Effector memory CD4-positive, alpha-beta T cell (primary cell): ENCODE data around the gene SETD3.

ENCODE experiments used
- DNase-seq, 3 donors: peaks; one replicate each; pipeline ENCODE4 v3.0.0-alpha.2; 2020
- H3K27ac ChIP-seq: 2 replicates; pipeline ENCODE4 v1.7.0; 2013; ENCODE audit warnings: mild to moderate bottlenecking, low read length, moderate library complexity; ENCODE audit not compliant: insufficient read depth, poor library complexity, severe bottlenecking
- H3K27me3 ChIP-seq: replicated peaks from 2 replicates; pipeline ENCODE4 v1.7.0; 2013; ENCODE audit warnings: mild to moderate bottlenecking, low read length; ENCODE audit not compliant: insufficient read depth, control insufficient read depth, poor library complexity, severe bottlenecking
- H3K36me3 ChIP-seq: 2 replicates; pipeline ENCODE4 v1.7.0; 2013; ENCODE audit warnings: mild to moderate bottlenecking, low read length, moderate library complexity; ENCODE audit not compliant: control insufficient read depth, insufficient read depth
- H3K4me1 ChIP-seq: 2 replicates; pipeline ENCODE4 v1.7.0; 2013; ENCODE audit warnings: low read length, mild to moderate bottlenecking; ENCODE audit not compliant: control insufficient read depth, insufficient read depth, poor library complexity, severe bottlenecking
- H3K4me3 ChIP-seq: 2 replicates; pipeline ENCODE4 v1.7.0; 2013; ENCODE audit warnings: low read length, low read depth, mild to moderate bottlenecking; ENCODE audit not compliant: insufficient read depth, poor library complexity, severe bottlenecking
- H3K9me3 ChIP-seq: 2 replicates; pipeline ENCODE4 v1.7.0; 2013; ENCODE audit warnings: mild to moderate bottlenecking, low read length, moderate library complexity; ENCODE audit not compliant: control insufficient read depth

SETD3 gene

GRCh38 chr14:99460793-99461192 is 19.9 kb downstream of the SETD3 start:
- Histone ChIP-seq H3K36me3 (peaks cover 75% of the 10 kb centered on the region), H3K9me3 (no peaks in the 10 kb centered on the region), H3K27me3 (no peaks in the 10 kb centered on the region), H3K27ac (no peak overlapping the region), H3K4me1 (no peaks in the 10 kb centered on the region), H3K4me3 (no peak overlapping the region)
- DNase-seq: no peak

GRCh38 chr14:99459481-99460100 is 21.1 kb downstream of the SETD3 start:
- Histone ChIP-seq H3K4me3 (no peak overlapping the region), H3K27ac (no peak overlapping the region), H3K9me3 (no peaks in the 10 kb centered on the region), H3K27me3 (no peaks in the 10 kb centered on the region), H3K4me1 (no peaks in the 10 kb centered on the region), H3K36me3 (peaks cover 73% of the 10 kb centered on the region)
- DNase-seq: no peak

GRCh38 chr14:99454246-99454645 is 26.4 kb downstream of the SETD3 start:
- no peak overlapping the region for H3K4me3 ChIP-seq
- no peaks in the 10 kb centered on the region for H3K27me3 ChIP-seq
- DNase-seq: no peak
- no peak overlapping the region for H3K27ac ChIP-seq
- no peaks in the 10 kb centered on the region for H3K4me1 ChIP-seq
- peaks cover 37% of the 10 kb centered on the region for H3K36me3 ChIP-seq
- no peaks in the 10 kb centered on the region for H3K9me3 ChIP-seq

GRCh38 chr14:99452968-99453367 is 27.7 kb downstream of the SETD3 start:
- Histone ChIP-seq H3K36me3 (peaks cover 31% of the 10 kb centered on the region), H3K27ac (no peak overlapping the region), H3K27me3 (no peaks in the 10 kb centered on the region), H3K9me3 (no peaks in the 10 kb centered on the region), H3K4me3 (no peak overlapping the region), H3K4me1 (no peaks in the 10 kb centered on the region)
- no peak for DNase-seq

GRCh38 chr14:99451234-99451633 is 29.4 kb downstream of the SETD3 start:
- Histone ChIP-seq H3K4me1 (no peaks in the 10 kb centered on the region), H3K27ac (no peak overlapping the region), H3K27me3 (no peaks in the 10 kb centered on the region), H3K36me3 (peaks cover 27% of the 10 kb centered on the region), H3K4me3 (no peak overlapping the region), H3K9me3 (no peaks in the 10 kb centered on the region)
- DNase-seq: no peak

- H3K27me3 ChIP-seq: no peaks in the 10 kb centered on the region
- peaks cover 25% of the 10 kb centered on the region for H3K36me3 ChIP-seq
- DNase-seq: no peak
- H3K4me1 ChIP-seq: no peaks in the 10 kb centered on the region
- no peak overlapping the region for H3K27ac ChIP-seq
- no peak overlapping the region for H3K4me3 ChIP-seq
- H3K9me3 ChIP-seq: no peaks in the 10 kb centered on the region
Observed at GRCh38 chr14:99450266-99450665, 30.4 kb downstream of the SETD3 start.

- Histone ChIP-seq H3K4me3 (no peak overlapping the region), H3K36me3 (peaks cover 21% of the 10 kb centered on the region), H3K27ac (no peak overlapping the region), H3K9me3 (no peaks in the 10 kb centered on the region), H3K4me1 (no peaks in the 10 kb centered on the region), H3K27me3 (no peaks in the 10 kb centered on the region)
- no peak for DNase-seq
Observed at GRCh38 chr14:99447739-99448138, 32.9 kb downstream of the SETD3 start.

GRCh38 chr14:99445931-99446330 is 34.7 kb downstream of the SETD3 start:
- DNase-seq: no peak
- Histone ChIP-seq H3K36me3 (peaks cover 20% of the 10 kb centered on the region), H3K9me3 (no peaks in the 10 kb centered on the region), H3K4me1 (no peaks in the 10 kb centered on the region), H3K27me3 (no peaks in the 10 kb centered on the region), H3K4me3 (no peak overlapping the region), H3K27ac (no peak overlapping the region)

- H3K27ac ChIP-seq: no peak overlapping the region
- H3K4me3 ChIP-seq: no peak overlapping the region
- peaks cover 6% of the 10 kb centered on the region for H3K4me1 ChIP-seq
- DNase-seq: no peak
- H3K27me3 ChIP-seq: no peaks in the 10 kb centered on the region
- no peaks in the 10 kb centered on the region for H3K9me3 ChIP-seq
- H3K36me3 ChIP-seq: peaks cover 5% of the 10 kb centered on the region
Observed at GRCh38 chr14:99441918-99442317, 38.7 kb downstream of the SETD3 start.

- Histone ChIP-seq H3K27ac (no peak overlapping the region), H3K4me3 (no peak overlapping the region), H3K4me1 (peaks cover 12% of the 10 kb centered on the region), H3K36me3 (peaks cover 3% of the 10 kb centered on the region), H3K27me3 (no peaks in the 10 kb centered on the region), H3K9me3 (no peaks in the 10 kb centered on the region)
- DNase-seq: no peak
Observed at GRCh38 chr14:99441157-99441870, 39.3 kb downstream of the SETD3 start.
